Right lobe of liver (tissue), 4 donors: ENCODE data around the gene FTO.

ENCODE experiments used
- POLR2A ChIP-seq: fragments of 450-650 bp; IDR thresholded peaks from one replicate; pipeline ENCODE4 v1.6.1; 2017; ENCODE audit warnings: antibody characterized with exemption, mild to moderate bottlenecking
- TF ChIP-seq, protein P1 (sequence below), 4 donors: fragments of 200-600 bp in 3 of 4; fragments of 450-650 bp in 1 of 4; IDR thresholded peaks; one replicate each; pipeline versions ENCODE4 v1.5.1 to v1.8.0; 2016 to 2022; ENCODE audit warnings: antibody characterized with exemption in 4 of 4, mild to moderate bottlenecking in 2 of 4
- donor health status: DM: no; HTN: no; CAD: no.
- donor health status: DM: no; HTN: no; CAD: no.
- donor health status: DM: no; HTN: yes; CAD: no.

DNA sequence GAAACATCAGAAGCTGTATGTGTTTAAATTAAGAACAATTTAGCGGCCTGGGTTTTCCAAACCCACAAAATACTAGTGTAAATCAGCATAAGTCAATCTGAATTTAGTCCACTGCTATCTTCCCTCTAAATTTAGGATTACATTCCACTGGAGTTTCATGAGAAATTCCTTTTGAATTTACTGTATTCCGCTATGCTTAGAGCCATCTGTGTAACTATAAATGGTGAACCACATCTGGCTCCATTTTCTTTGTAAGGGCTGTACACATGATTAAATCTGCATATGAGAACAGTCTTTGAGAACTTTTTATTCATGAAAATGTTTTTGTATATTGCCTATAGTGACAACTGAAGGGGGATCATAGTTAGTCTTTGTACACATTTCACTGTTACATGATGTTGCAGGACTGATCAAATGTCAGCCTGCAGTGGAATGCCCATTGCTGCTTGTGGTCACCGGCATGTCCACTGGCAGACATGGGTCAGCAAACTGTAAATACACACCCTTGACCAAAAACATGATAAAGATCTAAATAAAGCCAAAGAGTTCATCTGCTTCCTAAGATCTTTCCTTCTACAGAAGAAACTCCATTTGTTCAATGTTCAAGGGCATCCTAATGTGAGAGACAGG, 37.1 kb upstream of the FTO start:
- TF ChIP-seq, protein P1, sequence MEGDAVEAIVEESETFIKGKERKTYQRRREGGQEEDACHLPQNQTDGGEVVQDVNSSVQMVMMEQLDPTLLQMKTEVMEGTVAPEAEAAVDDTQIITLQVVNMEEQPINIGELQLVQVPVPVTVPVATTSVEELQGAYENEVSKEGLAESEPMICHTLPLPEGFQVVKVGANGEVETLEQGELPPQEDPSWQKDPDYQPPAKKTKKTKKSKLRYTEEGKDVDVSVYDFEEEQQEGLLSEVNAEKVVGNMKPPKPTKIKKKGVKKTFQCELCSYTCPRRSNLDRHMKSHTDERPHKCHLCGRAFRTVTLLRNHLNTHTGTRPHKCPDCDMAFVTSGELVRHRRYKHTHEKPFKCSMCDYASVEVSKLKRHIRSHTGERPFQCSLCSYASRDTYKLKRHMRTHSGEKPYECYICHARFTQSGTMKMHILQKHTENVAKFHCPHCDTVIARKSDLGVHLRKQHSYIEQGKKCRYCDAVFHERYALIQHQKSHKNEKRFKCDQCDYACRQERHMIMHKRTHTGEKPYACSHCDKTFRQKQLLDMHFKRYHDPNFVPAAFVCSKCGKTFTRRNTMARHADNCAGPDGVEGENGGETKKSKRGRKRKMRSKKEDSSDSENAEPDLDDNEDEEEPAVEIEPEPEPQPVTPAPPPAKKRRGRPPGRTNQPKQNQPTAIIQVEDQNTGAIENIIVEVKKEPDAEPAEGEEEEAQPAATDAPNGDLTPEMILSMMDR (IDR thresholded peaks at IDR 0.05): no peak
- TF ChIP-seq POLR2A: no peak
